Measurements from ENCODE around the gene CLEC2L. TPM values are rescaled to one million over a fixed set of nuclear protein-coding genes. Genes with fewer than 3 reads are reported as not detected.
"Not testable (repeated sequence)": the region's sequence is repeated elsewhere in the genome, so short reads cannot be mapped to it uniquely, and the experiment has no call there.

CLEC2L gene
- total RNA-seq, 4 donors from 2014 or later: 3.1 TPM; not detected in 3

GRCh38 chr7:139548302-139549028 lies 25.0 kb downstream of the CLEC2L start:
- no peak for TF ChIP-seq POLR2A (IDR thresholded peaks at IDR 0.05)
- no peak for TF ChIP-seq EP300 (IDR thresholded peaks at IDR 0.05)
- TF ChIP-seq, protein P1, sequence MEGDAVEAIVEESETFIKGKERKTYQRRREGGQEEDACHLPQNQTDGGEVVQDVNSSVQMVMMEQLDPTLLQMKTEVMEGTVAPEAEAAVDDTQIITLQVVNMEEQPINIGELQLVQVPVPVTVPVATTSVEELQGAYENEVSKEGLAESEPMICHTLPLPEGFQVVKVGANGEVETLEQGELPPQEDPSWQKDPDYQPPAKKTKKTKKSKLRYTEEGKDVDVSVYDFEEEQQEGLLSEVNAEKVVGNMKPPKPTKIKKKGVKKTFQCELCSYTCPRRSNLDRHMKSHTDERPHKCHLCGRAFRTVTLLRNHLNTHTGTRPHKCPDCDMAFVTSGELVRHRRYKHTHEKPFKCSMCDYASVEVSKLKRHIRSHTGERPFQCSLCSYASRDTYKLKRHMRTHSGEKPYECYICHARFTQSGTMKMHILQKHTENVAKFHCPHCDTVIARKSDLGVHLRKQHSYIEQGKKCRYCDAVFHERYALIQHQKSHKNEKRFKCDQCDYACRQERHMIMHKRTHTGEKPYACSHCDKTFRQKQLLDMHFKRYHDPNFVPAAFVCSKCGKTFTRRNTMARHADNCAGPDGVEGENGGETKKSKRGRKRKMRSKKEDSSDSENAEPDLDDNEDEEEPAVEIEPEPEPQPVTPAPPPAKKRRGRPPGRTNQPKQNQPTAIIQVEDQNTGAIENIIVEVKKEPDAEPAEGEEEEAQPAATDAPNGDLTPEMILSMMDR (IDR thresholded peaks at IDR 0.05): no peak
- Histone ChIP-seq H3K9me3 (peaks cover 0 to 6% (median 0%) of the 10 kb centered on the region in 4 donors), H3K4me3 (no peak overlapping the region), H3K4me1 (no peaks in the 10 kb centered on the region), H3K27me3 (no peaks in the 10 kb centered on the region), H3K36me3 (no peaks in the 10 kb centered on the region), H3K27ac (no peak overlapping the region)
- WGBS, 2 donors: 82% methylated on average over 5 of the region's 5 CpGs
- no peak for DNase-seq (ENCODE audit: low spot score in 2 of 2)

- H3K27me3 ChIP-seq; H3K27ac ChIP-seq; DNase-seq (ENCODE audit: low spot score in 2 of 2); H3K4me1 ChIP-seq; H3K9me3 ChIP-seq; H3K36me3 ChIP-seq; H3K4me3 ChIP-seq: not testable (repeated sequence)
- 85 to 89% methylated on average over 8 of the region's 8 CpGs for WGBS, 2 donors
Observed at GRCh38 chr7:139553991-139554700, 30.7 kb downstream of the CLEC2L start.

- H3K27me3 ChIP-seq: no peaks in the 10 kb centered on the region
- TF ChIP-seq, protein P1 (IDR thresholded peaks at IDR 0.05): no peak
- TF ChIP-seq EP300 (IDR thresholded peaks at IDR 0.05) (no peak), POLR2A (IDR thresholded peaks at IDR 0.05) (no peak)
- DNase-seq (ENCODE audit: low spot score in 2 of 2): no peak
- peaks cover 0 to 7% (median 0%) of the 10 kb centered on the region in 3 donors for H3K36me3 ChIP-seq
- H3K9me3 ChIP-seq: no peaks in the 10 kb centered on the region
- no peak overlapping the region for H3K4me3 ChIP-seq
- no peak overlapping the region for H3K27ac ChIP-seq
- WGBS, 2 donors: 65 to 76% methylated on average over 8 of the region's 8 CpGs
- H3K4me1 ChIP-seq: no peaks in the 10 kb centered on the region
Observed at GRCh38 chr7:139557857-139558581, 34.5 kb downstream of the CLEC2L start.

DNA sequence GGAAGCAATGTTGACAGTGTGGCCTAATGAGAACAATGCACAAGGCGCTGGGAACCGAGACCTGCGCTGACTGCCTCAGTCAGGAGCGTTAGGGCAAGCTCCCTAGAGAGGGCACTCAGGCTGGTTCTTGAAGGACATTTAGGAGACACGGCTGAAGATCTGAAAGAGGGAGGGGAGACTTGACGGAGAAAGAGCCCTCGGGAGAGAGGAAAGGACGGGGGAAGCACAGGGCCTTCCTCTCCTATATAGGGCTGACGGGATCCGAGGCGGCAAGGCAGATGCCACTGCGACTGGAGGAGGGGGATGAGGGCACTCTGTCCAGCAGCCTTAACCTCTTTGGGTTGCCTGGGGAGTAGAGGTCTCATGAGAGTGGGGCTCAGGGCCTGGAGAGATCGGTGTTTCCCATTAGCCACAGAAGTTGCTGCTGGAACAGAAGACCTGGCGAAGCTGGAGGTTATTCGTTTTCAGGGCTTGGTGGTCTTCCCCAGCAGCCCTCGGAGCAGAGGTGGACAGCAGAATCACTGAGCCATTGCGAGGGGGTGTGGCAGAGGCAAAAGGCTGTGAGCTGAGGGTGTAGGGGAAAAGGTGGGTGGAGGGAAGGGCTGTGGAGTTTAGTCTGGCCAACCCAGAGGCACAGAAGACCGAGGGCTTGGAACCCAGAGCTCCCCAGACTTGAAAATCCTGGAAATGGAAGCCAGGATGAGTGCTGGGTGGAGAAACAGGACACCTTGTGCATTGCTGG lies 36.0 kb downstream of the CLEC2L start:
- Histone ChIP-seq H3K4me1 (no peaks in the 10 kb centered on the region), H3K27me3 (no peaks in the 10 kb centered on the region), H3K27ac (no peak overlapping the region), H3K9me3 (no peaks in the 10 kb centered on the region), H3K4me3 (no peak overlapping the region), H3K36me3 (peaks cover 0 to 7% (median 0%) of the 10 kb centered on the region in 3 donors)
- 76 to 81% methylated on average over 18 of the region's 18 CpGs for whole genome bisulfite sequencing, 2 donors
- TF ChIP-seq EP300 (IDR thresholded peaks at IDR 0.05): no peak
- TF ChIP-seq, protein P1 (IDR thresholded peaks at IDR 0.05): no peak
- no peak for TF ChIP-seq POLR2A (IDR thresholded peaks at IDR 0.05)
- DNase-seq (ENCODE audit: low spot score in 2 of 2): no peak

- Histone ChIP-seq H3K9me3 (no peaks in the 10 kb centered on the region), H3K4me3 (no peak overlapping the region), H3K36me3 (peaks cover 0 to 7% (median 0%) of the 10 kb centered on the region in 3 donors), H3K4me1 (no peaks in the 10 kb centered on the region), H3K27ac (no peak overlapping the region), H3K27me3 (no peaks in the 10 kb centered on the region)
- no peak for DNase-seq (ENCODE audit: low spot score in 2 of 2)
- TF ChIP-seq, protein P1 (IDR thresholded peaks at IDR 0.05): no peak
- TF ChIP-seq EP300 (IDR thresholded peaks at IDR 0.05): no peak
- no peak for TF ChIP-seq POLR2A (IDR thresholded peaks at IDR 0.05)
- WGBS, 2 donors: 82 to 88% methylated on average over 2 of the region's 2 CpGs
Observed at GRCh38 chr7:139560199-139560598, 36.7 kb downstream of the CLEC2L start.

Data from tibial nerve (tissue), 4 donors.